GM18505 (cell line): ENCODE measurements around the gene SLC35F2.

Experiments used
- ATAC-seq: cut with Tn5 transposase; IDR thresholded peaks from one replicate; pipeline ENCODE4 v1.9.1; 2021; ENCODE audit not compliant: unreplicated experiment
- POLR2A ChIP-seq: IDR thresholded peaks from 4 replicates; pipeline ENCODE4 v1.6.1; 2011; ENCODE audit warnings: borderline replicate concordance; ENCODE audit not compliant: insufficient read depth, insufficient read length; ENCODE audit errors: extremely low read depth

SLC35F2 gene

GRCh38 chr11:107824668-107825369 is 33.8 kb downstream of the SLC35F2 start:
- no peak for ATAC-seq
- no peak for TF ChIP-seq POLR2A

GRCh38 chr11:107821199-107821927 is 37.2 kb downstream of the SLC35F2 start:
- no peak for TF ChIP-seq POLR2A
- ATAC-seq, result no peak

DNA sequence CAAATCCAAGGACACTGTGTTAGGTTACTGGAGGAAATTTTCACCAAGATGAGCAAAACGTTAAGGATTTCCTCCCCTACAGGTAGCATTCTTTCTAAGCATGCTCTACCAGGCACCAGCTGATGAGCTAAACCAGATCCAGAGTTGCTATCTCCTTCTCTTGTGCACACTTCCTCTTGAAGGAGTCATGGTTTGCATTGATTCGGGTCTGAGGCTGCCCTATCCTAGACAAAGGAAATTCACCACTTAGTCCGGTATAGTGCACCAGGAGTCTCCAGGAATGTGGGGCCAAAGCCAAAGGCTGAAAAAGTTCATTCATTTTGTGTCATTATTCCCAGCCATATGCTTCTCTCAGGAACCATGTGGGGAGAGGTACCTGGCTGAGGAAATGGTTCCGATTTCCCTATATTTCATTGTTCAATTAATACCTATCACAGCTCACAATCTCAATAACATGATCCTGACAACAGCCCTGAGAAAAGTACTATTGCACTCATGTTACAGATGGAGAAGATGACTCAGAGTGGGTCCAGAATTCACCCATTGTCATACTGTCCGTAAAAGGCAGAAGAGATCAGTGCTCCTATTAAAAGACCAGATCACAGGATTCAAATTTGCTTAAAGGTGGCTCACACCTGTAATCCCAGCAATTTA is 39.1 kb downstream of the SLC35F2 start:
- no peak for ATAC-seq
- no peak for TF ChIP-seq POLR2A

DNA sequence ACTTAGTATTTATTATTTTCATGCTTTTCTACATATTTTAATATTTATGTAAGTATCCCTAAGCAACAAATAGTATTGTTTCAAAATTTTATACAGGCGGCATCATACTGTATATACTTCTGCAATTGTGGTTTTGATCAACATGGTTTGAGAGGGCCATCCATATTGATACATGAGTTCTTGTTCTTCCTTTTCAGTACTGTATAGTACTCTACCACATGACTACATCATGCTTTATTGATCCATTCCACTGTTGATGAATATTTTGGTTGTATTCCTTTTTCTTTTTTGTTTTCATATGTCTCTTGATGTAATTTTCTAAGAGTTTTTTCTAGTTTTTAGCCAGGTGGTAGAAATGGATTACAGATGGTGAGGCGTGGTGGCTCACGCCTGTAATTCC is 40.1 kb downstream of the SLC35F2 start:
- ATAC-seq, result no peak
- no peak for TF ChIP-seq POLR2A

GRCh38 chr11:107816028-107816427 is 42.6 kb downstream of the SLC35F2 start:
- no peak for ATAC-seq
- TF ChIP-seq POLR2A, result no peak

DNA sequence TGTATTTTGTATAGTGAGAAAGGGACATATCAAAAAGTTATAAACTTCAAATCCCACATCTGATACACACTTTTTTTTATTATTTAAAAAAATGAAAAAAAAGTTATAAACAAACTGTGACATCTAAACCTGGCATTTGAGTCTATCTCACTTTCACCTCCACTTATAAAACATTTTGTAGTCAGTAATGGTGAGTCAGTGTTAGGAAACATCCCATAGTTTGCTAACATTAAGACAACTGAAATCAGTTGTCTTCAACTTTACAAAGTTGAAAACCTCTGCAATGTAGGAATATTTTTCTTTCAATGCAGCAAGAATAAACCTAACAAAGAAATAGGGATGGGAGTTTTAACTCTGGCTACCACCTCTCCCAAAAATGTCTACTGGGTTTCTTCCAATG is 47.7 kb downstream of the SLC35F2 start:
- no peak for TF ChIP-seq POLR2A
- no peak for ATAC-seq

DNA sequence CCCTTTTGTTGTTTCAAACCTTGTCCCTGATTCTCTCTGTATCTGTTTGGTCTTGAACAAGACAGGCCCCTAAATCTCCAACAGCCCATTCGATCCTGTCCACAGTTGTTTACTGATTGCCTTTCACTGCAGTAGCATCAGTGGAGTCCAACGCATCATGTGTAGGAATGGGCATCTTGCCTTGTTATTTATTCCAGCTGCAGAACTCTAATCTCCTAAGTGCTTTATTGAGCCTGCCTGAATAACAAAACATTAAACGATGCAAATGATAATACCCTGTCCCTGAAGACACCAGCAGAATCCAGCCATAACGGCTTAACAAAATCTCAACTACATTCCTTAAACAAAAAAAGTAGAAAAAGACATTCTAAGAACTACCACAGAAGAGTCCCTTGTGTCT is 50.1 kb downstream of the SLC35F2 start:
- TF ChIP-seq POLR2A, result no peak
- no peak for ATAC-seq

- no peak for TF ChIP-seq POLR2A
- no peak for ATAC-seq
These were observed 53.6 kb downstream of the SLC35F2 start for GRCh38 chr11:107804971-107805370.

- ATAC-seq, result no peak
- no peak for TF ChIP-seq POLR2A
These were observed 54.4 kb downstream of the SLC35F2 start for GRCh38 chr11:107804211-107804610.

- TF ChIP-seq POLR2A, result no peak
- ATAC-seq, result no peak
These were observed 56.9 kb downstream of the SLC35F2 start for GRCh38 chr11:107801641-107802040.

DNA sequence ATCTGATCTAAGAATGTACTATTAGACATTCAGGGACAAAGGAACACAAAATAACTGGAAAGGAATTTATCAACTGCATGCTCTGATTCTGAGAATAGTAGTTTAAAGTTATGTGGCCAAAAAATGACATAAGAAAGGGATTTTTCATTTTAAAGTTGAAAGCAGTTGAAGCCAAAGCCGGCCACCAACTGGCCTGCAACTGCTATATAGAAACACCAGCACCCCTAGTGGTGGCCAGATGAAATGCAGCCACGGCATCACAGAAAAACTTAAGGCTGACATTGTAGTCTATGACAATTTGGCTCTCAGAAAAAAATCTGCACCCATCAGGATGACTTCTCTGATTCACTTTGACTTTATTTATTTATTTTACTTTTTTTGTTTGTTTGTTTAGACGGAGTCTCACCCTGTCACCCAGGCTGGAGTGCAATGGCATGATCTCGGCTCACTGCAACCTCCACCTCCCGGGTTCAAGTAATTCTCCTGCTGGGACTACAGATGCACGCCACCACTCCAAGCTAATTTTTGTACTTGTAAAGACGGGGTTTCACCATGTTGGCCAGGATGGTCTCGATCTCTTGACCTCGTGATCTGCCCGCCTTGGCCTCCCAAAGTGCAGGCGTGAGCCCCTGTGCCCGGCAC is 59.2 kb downstream of the SLC35F2 start:
- no peak for TF ChIP-seq POLR2A
- ATAC-seq, result peak; percentile 80

DNA sequence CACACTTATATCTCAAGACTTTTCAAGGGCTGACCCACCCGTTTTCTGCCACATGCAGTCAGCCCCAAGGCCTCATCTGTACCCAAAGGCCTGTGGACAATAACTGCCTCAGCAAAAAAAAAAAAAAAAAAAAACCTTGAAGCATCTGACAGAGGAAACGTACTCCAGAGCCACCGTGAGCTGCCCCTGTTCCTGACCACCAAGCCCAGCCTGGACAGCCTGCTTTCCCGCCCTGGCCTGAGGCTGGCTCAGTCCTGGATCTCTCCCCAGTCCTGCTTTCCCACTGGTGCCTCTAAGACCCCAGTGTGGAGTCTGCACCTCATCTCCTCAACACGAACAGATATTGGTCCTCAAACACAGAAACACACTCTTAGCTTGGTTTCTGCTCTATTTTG is 66.5 kb downstream of the SLC35F2 start:
- no peak for TF ChIP-seq POLR2A
- ATAC-seq, result no peak

DNA sequence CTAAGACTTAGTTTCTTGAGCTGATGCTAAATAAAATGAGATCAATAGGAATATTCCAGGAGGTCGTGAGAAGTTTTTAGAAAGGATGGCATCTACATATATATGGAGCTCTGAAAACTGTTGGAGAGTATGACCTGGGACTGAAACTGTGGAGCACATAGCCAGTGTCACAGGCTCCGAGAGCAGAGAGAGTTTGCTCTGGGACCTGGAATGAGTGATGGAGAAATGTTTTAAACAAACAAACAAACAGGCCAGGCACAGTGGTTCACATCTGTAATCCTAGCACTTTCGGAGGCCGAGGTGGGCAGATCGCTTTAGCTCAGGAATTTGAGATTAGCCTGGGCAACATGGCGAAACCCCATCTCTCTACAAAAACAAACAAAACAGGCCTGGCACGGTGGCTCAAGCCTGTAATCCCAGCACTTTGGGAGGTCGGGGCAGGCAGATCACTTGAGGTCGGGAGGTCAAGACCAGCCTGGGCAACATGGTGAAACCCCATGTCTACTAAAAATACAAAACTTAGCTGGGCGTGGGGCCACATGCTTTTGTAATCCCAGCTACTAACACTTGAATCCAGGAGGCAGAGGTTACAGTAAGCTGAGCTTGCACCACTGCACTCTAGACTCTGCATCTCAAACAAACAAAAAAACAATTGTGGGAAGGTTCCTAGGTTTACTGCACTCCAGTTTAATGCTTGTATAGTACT is 67.1 kb downstream of the SLC35F2 start:
- ATAC-seq, result no peak
- TF ChIP-seq POLR2A, result no peak
